Stimulated activated CD8-positive, alpha-beta memory T cell treated with anti-CD3 and anti-CD28 coated beads, Interleukin-7, amount 100 ng/mL, for 1 hour (primary cell): ENCODE data around the gene ZNF165.
"Not testable (repeated sequence)": the region's sequence is repeated elsewhere in the genome, so short reads cannot be mapped to it uniquely, and the experiment has no call there.

Experiments
- DNase-seq, 2 donors: peaks; one replicate each; pipeline ENCODE4 v3.0.0-alpha.2; 2020; ENCODE audit warnings: low read depth in 2 of 2

Gene ZNF165

GRCh38 chr6:28121876-28122275 is 41.5 kb downstream of the ZNF165 start:
- no peak for DNase-seq

- DNase-seq, result not testable (repeated sequence)
Observed at GRCh38 chr6:28122283-28122682, 41.9 kb downstream of the ZNF165 start.

- peak in 1 of 2 donors; percentile 57 for DNase-seq
Observed at GRCh38 chr6:28124350-28124970, 44.1 kb downstream of the ZNF165 start, which contains the start of gene ZSCAN16. Gene ZSCAN16 (plus strand): TSS chr6:28124609. CDS start chr6:28125444, 835 bp downstream.

GRCh38 chr6:28124971-28125353 is 44.6 kb downstream of the ZNF165 start:
- no peak for DNase-seq

- no peak for DNase-seq
Observed at GRCh38 chr6:28125401-28125800, 45.0 kb downstream of the ZNF165 start.

- no peak for DNase-seq
Observed at GRCh38 chr6:28134015-28134414, 53.6 kb downstream of the ZNF165 start.

GRCh38 chr6:28134716-28135115 is 54.3 kb downstream of the ZNF165 start:
- no peak for DNase-seq

GRCh38 chr6:28135393-28135792 is 55.0 kb downstream of the ZNF165 start:
- no peak for DNase-seq

- DNase-seq, result peak; percentile 49 to 57
Observed at GRCh38 chr6:28136585-28137504, 56.5 kb downstream of the ZNF165 start.

GRCh38 chr6:28137505-28137981 is 57.2 kb downstream of the ZNF165 start:
- DNase-seq, result no peak
